Ovary (tissue), 3 donors: Measurements from ENCODE around the gene ASMTL.

Experiments
- EP300 ChIP-seq: sonication (generic); formaldehyde crosslinking; IDR thresholded peaks from one replicate; pipeline ENCODE4 v1.6.1; 2017; ENCODE audit warnings: antibody characterized with exemption
- TF ChIP-seq, protein P1 (sequence below), 3 donors: fragments of 450-650 bp in 2 of 3; fragments of 200-600 bp in 1 of 3; IDR thresholded peaks; one replicate each; pipeline versions ENCODE4 v1.5.1 to v1.8.0; 2016 to 2022; ENCODE audit warnings: antibody characterized with exemption in 3 of 3, mild to moderate bottlenecking in 1 of 3
- donor health status: DM: no; HTN: no; CAD: no.

DNA sequence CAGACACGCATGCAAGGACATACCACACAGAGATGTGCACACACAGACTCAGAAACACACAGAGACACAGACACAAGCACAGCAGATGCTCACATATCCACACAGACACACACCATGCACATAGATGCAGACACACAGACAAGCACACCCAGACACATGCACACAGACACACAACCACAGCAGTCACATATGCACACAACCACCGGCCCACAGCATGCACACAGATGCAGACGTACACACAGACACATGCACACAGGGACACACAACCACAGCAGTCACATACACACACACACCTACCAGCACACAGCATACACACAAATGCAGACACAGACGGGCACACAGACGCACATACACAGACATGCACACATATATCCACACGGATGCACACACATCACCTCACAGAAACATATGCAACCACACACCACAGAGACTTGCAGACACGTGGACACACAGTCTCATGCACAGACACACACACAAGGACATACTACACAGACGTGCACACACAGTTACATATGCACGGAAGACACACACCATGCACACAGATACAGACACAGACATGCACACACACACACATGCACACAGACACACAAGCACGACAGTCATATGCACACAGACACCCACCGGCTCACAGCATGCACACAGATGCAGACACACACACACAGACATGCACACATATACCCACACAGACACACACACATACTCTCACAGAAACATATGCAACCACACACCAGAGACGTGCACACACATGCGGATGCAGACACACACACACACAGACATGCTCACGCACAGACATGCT, 35.5 kb downstream of the ASMTL start:
- TF ChIP-seq EP300 = no peak
- TF ChIP-seq, protein P1, sequence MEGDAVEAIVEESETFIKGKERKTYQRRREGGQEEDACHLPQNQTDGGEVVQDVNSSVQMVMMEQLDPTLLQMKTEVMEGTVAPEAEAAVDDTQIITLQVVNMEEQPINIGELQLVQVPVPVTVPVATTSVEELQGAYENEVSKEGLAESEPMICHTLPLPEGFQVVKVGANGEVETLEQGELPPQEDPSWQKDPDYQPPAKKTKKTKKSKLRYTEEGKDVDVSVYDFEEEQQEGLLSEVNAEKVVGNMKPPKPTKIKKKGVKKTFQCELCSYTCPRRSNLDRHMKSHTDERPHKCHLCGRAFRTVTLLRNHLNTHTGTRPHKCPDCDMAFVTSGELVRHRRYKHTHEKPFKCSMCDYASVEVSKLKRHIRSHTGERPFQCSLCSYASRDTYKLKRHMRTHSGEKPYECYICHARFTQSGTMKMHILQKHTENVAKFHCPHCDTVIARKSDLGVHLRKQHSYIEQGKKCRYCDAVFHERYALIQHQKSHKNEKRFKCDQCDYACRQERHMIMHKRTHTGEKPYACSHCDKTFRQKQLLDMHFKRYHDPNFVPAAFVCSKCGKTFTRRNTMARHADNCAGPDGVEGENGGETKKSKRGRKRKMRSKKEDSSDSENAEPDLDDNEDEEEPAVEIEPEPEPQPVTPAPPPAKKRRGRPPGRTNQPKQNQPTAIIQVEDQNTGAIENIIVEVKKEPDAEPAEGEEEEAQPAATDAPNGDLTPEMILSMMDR (IDR thresholded peaks at IDR 0.05) = no peak
